Fibroblast of the aortic adventitia (primary cell): ENCODE results near the gene SBK3. TPM values are rescaled to one million over a fixed set of nuclear protein-coding genes. Genes with fewer than 3 reads are reported as not detected.

Experiments
- DNase-seq: peaks from one replicate; pipeline ENCODE4 v3.0.0-alpha.2; 2010; ENCODE audit warnings: low read depth
- H3K4me3 ChIP-seq: 2 replicates; pipeline ENCODE4 v1.5.1; 2011; ENCODE audit warnings: low read depth, mild to moderate bottlenecking, control low read depth, low read length, moderate library complexity
- total RNA-seq: library from RNA; depleted of rRNA; stranded (reverse); fragments of >200 nt; gene quantifications from 2 replicates; pipeline ENCODE4 v1.2.3, GENCODE V29; 2012; ENCODE audit warnings: low replicate concordance
- TF ChIP-seq, protein P1 (sequence below): IDR thresholded peaks from 2 replicates; pipeline ENCODE4 v1.5.1; 2011; ENCODE audit warnings: mild to moderate bottlenecking, low read length, control low read depth, inconsistent platforms; ENCODE audit not compliant: insufficient read depth

SBK3 gene
- total RNA-seq, 1 donor = not detected

DNA sequence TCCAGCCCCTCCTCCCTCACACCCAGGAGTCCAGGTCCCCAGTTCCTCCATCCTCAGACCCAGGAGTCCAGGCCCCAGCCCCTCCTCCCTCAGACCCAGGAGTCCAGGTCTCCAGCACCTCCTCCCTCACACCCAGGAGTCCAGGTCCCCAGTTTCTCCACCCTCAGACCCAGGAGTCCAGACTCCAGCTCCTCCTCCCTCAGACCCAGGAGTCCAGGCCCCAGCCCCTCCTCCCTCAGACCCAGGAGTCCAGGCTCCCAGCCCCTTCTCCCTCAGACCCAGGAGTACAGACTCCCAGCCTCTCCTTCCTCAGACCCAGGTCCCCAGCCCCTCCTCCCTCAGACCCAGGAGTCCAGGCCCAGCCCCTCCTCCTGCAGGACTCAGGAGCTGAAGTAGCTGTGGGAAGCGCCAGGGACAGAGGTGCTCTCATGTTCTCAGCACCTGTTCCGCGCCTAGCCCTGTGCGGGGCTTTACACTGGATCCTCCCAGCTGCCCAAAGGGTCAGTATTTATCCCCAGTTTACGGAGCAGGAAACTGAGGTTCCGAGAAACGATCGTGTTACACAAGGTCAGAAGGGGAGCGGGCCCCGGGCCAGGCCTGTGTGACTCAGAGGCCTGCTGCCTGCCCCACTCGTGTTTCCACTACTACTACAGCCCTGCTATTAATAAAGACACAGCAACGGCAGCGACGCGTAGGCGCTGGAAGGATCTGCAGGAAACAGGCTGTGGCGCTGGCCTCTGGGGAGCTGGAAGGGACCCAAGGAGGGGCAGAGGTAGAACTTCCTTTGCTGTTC lies 1.7 kb upstream of the SBK3 start:
- TF ChIP-seq, protein P1, sequence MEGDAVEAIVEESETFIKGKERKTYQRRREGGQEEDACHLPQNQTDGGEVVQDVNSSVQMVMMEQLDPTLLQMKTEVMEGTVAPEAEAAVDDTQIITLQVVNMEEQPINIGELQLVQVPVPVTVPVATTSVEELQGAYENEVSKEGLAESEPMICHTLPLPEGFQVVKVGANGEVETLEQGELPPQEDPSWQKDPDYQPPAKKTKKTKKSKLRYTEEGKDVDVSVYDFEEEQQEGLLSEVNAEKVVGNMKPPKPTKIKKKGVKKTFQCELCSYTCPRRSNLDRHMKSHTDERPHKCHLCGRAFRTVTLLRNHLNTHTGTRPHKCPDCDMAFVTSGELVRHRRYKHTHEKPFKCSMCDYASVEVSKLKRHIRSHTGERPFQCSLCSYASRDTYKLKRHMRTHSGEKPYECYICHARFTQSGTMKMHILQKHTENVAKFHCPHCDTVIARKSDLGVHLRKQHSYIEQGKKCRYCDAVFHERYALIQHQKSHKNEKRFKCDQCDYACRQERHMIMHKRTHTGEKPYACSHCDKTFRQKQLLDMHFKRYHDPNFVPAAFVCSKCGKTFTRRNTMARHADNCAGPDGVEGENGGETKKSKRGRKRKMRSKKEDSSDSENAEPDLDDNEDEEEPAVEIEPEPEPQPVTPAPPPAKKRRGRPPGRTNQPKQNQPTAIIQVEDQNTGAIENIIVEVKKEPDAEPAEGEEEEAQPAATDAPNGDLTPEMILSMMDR = no peak
- DNase-seq = peak; percentile 51
- no peak overlapping the region for H3K4me3 ChIP-seq

DNA sequence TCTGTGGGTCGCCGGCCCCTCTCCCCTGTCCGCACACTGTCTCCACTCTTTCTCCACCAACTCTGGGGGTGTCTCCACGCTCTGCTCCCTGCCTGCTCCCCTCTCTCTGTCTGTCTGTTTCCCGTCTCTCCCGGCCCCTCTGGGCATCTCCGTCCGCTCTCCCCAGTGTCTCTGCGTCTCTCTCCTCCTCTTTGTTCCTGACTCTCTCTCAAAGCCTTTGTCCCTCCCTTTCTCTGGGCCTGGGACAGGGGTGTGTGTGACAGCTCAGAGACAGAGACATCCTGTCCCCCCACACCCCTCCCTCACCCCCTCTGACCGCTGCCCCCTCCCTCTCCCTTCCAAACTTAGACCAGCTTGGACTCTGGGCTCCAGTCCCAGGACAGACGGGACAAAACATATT lies 668 bp upstream of the SBK3 start:
- H3K4me3 ChIP-seq = no peak overlapping the region
- TF ChIP-seq, protein P1 = no peak
- no peak for DNase-seq

DNA sequence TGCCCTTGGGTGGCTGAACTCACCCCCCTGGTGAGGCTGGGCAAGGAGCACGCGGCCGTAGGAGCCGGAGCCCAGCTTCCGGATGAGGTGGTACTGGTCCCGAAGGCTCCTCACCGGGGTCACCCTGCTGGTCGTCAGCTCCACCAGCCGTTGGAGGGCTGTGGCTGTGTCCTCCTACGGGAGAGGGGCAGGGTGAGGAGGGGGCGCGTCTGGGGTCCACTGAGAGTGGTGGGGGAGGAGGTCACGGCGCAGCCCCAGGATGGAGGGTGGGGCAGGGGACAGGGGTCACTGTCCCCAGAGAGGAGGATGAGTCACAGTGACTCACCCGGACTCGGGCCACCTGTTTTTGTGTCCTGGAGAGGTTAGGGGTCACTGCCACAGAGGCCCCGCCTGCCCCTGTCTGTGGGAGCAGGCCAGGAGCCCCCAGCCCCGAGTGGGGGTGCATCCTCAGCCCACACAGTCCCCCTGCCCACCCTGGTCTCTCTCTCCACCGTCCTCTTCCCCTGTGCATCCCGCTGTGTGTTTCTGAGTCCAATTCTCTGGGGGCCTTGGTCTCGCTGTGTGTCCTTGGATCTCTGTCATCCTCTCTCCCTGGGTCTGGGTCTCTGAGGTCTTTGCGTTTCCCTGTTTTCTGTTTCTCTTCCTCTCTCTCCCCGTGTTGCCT lies 435 bp downstream of the SBK3 start:
- TF ChIP-seq, protein P1 = no peak
- DNase-seq = no peak
- H3K4me3 ChIP-seq = no peak overlapping the region

DNA sequence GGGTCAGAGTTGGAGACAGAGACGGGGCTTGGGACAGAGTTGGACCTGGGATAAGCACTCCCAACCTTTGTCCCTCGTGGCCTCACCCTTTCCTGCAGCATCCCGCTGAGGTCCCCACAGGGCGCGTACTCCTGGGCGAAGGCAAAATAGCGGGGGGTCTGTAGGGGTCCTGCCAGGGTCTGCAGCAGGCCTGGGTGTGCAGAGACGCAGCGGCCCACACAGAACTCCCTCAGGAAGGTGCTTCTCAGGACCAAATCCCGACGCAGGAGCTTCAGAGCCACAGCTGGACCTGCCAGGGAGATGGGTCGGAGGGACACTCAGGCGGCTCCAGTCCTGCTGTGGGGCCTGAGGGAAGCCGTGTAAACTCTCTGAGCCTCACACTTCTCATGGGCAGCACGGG lies 1.3 kb downstream of the SBK3 start:
- TF ChIP-seq, protein P1 = no peak
- DNase-seq = no peak
- H3K4me3 ChIP-seq = no peak overlapping the region

DNA sequence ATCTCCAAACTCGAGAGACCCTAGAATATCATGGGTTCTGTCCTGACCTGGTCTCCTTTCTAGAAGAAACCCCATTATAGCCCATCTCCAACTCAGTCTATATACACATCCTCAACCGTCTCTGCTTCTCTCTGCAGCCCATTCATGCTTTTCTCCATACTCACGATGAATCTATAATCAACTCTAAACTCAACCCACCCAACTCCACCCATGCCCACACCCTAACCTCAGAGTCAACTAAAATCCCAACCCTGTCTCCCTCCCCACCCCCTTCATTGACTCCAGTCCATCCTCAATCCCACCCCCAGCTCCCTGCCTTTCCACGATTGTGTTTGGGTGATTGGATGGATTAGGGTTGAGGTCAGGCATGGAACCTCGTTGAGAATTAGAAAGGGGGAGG lies 1.8 kb downstream of the SBK3 start:
- TF ChIP-seq, protein P1 = no peak

DNA sequence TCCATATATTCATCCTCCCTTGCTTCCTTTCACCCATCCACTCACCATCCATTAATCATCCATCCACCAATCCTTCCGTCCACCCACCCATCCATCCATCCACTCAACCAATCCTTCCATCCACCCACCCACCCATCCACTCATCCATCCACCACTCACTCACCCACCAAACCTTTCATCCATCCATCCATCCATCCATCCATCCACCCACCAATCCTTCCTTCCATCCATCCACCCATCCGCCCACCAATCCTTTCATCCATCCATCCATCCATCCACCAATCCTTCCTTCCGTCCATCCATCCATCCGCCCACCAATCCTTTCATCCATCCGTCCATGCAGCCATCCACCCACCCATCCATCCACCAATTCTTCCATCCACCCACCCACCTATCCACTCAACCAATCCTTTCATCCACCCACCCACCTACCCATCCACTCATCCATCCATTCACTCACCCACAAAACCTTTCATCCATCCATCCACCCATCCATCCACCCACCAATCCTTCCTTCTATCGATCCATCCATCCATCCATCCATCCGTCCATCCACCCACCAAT lies 3.0 kb downstream of the SBK3 start:
- TF ChIP-seq, protein P1 = no peak
- no peak for DNase-seq
- no peak overlapping the region for H3K4me3 ChIP-seq

More for the DNA sequence above, 1.8 kb downstream of the SBK3 start:
- no peak overlapping the region for H3K4me3 ChIP-seq
- no peak for DNase-seq
